GM18907 (cell line): ENCODE results near the gene ZNF74.
A peak's percentile ranks its signal among the peaks of the same experiment; 100 is the strongest.
"Not testable (repeated sequence)": the region's sequence is repeated elsewhere in the genome, so short reads cannot be mapped to it uniquely, and the experiment has no call there.

Source experiments
- ATAC-seq: cut with Tn5 transposase; IDR thresholded peaks from one replicate; pipeline ENCODE4 v1.9.1; 2021; ENCODE audit warnings: mild to moderate bottlenecking, moderate library complexity; ENCODE audit not compliant: unreplicated experiment

The ZNF74 gene

DNA sequence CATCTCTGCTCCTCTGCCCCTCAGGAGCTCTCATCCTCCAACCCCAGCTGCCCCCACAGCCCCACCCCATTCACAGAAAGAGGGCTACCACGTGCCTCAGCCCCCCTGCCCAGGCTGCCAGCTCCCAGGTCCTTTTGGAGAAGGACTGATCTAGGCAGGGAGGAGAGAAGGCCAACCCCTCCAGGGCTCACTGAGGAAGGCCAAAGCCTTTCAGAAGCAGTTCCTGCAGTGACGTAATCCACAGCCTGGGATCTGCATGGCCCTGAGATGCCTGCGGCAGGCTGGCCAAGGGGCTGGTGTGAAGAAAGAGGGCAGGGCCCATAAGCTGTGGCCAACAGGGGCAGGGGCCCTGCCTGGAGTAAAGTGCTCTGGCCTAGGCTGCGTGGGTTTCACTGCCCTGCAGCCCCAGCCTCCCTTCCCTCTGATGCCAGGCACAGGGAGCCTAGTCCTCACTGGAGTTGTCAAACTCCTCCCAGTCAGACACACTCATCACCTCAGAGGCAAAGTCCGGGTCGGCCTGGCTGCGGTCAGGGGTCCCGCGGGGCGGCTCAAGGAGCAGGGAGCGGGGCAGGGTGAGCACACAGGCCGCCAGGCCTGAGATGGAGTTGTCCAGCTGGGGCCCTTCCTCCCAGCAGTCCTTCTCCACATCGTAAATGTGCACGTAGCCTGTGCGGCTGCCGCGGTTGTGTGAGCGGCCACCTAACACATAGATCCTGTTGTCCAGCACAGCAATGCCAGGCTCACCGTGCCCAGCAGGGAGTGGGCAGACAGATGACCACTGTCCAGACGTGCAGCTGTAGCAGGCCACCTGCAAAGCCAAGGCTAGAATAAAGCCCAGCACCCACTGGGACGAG lies 47.9 kb downstream of the ZNF74 start:
- ATAC-seq: no peak

DNA sequence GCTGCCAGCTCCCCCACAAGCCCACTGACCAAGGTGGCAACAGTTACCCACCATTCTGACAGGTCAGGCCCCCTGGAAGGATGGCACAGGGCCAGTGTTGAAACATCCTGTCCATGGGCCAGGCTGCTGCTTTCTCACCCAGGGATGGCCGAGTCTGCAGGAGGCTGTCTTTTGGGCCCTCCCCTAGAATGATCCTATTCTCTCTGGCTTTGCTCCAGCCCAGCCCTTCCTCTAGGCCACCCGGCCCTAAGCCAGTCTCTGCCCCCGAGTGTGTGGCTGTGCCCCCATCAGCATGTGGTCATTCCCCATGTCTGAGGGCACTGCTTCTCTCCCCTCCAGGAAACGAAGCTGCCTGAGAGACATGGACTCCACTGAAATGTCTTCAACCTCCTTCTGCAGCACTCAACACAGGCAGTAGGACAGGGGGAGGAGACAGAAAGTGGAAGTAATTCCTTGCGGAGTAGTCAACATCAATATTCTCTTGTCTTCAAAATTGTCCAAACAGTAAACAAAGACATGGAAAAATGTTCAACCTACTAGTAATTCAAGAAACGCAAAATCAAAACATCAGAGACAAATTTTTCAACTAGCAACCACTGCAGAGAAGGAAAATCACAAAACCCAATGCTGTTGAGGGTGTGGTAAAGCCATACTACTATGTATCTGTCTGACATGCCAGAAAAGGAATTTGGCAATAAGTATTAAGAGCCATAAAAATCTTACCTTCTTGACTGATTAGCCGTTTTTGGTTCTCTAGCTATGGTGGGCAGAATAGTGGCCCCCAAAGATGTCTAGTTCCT lies 48.7 kb downstream of the ZNF74 start:
- no peak for ATAC-seq

DNA sequence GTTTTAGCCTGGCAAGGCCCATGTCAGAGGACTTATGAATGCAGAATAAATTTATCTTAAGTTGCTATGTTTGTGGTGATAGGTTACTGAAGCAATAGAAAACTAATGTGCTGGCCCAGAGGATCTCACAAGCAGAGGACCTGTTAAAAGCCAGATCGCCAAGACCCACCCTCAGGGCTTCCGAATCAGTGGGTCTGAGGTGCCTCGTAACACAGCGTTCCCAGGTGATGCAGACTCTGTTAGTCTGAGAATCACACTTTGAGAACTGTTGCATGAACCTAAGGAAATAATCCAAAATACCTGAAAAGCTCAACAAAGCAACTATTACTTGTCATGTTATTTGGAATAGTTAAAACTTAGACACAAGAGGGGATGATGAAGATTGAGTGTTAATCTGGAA lies 50.4 kb downstream of the ZNF74 start:
- ATAC-seq: no peak

DNA sequence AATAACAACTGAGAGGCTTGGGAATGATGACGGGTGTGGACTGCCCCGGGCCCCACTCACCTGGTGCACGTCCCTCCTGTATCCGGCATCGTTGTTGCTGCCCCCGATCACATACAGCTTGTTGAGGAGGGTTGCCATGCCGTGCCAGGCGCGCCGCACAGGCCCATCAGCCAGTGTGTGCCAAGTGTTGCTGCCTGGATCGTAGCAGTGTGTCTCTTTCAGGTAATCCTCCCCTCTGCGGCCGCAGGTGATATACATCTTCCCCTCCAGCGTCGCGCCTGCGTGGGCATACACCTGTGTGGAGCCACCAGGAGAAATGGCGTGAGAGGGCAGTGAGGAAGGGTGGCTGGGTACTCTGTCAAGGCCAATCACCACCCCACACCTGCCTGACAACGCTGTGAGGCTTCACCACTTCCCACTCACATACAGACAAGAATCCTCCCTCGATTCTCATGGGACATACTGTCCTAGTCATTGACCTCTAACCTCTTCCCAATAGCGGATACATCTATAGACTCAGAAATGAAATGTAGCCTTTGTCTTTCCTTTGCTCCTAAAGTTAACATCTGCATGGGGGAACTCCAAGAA lies 52.5 kb downstream of the ZNF74 start:
- ATAC-seq: no peak

DNA sequence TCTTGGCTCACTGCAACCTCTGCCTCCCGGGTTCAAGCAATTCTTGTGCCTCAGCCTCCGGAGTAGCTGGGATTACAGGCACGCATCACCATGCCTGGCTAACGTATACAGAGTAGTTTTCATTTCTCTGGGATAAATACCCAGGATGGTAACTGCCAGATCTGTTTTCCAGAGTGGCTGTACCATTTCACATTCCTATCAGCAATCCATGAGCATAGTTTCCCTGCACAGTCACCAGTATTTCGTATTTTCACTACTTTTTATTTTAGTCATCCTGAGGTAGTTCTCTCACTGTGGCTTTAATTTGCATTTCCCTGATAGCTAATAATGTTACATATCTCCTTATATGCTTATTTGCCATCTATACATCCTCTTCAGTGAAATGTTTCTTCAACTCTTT lies 54.7 kb downstream of the ZNF74 start:
- no peak for ATAC-seq

DNA sequence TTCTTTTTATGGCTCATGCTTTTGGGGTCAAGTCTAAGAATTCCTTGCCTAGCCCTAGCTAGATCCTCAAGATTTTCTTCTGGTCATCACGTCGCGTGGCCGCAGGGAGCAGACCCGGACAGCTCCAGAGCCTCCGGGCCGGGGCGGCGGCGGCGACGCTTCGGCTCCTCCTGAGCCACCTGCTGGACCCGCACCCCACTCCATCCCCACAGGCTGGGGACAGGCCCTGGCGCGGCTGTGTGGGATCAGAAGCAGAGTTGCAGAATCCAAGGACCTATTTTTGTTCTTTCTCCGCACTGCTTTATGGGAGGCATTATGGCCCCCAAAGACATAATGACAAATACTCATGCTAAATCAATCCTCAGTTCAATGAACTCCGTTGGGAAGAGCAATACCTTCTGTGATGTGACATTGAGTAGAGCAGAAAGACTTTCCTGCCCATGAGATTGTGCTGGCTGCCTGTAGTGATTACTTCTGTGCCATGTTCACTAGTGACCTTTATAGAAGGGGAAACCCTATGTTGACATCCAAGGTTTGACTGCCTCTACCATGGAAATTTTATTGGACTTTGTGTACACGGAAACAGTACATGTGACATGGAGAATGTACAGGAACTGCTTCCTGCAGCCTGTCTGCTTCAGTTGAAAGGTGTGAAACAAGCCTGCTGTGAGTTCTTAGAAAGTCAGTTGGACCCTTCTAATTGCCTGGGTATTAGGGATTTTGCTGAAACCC lies 56.0 kb downstream of the ZNF74 start:
- no peak for ATAC-seq

DNA sequence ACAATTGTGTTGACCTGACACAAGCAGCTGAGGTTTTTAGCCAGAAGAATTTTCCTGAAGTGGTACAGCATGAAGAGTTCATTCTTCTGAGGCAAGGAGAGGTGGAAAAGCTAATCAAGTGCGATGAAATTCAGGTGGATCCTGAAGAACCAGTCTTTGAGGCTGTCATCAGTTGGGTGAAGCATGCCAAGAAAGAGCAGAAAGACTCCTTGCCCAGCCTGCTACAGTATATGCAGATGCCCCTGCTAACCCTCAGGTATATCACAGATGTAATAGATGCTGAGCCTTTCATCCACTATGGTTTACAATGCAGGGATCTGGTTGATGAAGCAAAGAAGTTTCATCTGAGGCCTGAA lies 56.6 kb downstream of the ZNF74 start:
- no peak for ATAC-seq

DNA sequence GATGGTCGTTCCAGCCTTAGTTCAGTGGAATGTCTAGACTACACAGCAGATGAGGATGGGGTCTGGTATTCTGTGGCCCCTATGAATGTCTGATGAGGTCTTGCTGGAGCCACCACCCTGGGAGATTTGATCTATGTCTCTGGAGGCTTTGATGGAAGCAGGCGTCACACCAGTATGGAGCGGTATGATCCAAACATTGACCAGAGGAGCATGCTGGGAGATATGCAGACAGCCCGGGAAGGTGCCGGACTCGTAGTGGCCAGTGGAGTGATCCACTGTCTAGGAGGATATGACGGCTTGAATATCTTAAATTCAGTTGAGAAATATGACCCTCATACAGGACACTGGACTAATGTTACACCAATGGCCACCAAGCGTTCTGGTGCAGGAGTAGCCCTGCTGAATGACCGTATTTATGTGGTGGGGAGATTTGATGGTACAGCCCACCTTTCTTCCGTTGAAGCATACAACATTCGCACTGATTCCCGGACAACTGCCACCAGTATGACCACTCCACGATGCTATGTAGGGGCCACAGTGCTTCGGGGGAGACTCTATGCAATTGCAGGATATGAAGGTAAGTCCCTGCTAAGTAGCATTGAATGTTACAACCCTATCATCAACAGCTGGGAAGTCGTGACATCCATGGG lies 57.3 kb downstream of the ZNF74 start:
- ATAC-seq: not testable (repeated sequence)

DNA sequence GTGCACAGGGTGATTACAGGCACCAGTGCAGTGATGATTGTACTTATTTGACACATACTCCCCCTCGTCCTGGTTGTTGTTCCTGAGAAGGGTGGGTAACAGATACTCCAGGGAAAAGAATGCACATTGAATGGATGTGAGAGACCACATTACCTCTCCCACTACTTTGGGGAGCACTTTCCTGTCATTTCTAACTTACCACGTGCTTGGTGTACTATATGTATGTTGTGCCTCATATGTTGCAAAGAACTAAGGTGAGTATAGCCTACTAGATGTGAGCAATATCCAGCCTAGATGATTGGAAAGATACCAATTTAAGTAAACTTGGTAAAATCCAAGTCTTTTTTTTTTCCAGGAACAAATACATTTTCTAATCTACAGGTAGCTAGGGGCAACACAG lies 58.0 kb downstream of the ZNF74 start:
- ATAC-seq: no peak

DNA sequence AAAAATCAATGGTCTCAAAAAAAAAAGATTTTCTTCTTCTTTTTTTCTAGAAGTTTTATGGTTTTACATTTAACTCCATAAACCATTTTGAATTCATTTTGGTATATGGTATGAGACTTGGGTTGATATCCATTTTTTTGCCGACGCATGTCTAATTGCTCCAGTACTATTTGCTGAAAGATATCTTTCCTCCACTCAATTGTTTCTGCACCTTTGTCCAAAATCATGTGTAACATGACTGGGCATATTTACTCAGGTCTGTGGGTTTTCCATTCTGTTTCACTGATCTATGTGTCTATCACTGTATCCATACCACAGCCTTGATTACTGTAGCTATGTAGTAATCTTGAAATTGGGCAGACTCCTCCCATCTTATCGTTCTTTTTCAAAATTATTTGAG lies 59.3 kb downstream of the ZNF74 start:
- no peak for ATAC-seq

DNA sequence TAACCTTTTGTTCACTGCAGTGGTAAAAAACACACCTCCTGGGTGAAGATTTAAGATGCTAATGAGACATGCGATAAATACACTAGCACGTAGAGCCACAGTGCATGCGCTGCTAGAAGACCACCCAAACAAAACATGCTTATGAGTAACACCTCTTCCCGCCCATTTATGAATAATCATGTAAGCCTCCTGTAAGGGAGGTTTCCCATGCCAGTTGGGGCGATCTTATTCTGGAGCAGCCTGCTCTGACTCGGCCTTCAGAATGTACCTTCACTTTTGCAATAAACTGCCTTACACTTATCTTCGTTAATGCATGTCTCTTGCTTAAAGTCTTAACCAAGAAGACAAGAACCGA lies 61.7 kb downstream of the ZNF74 start:
- ATAC-seq: no peak

DNA sequence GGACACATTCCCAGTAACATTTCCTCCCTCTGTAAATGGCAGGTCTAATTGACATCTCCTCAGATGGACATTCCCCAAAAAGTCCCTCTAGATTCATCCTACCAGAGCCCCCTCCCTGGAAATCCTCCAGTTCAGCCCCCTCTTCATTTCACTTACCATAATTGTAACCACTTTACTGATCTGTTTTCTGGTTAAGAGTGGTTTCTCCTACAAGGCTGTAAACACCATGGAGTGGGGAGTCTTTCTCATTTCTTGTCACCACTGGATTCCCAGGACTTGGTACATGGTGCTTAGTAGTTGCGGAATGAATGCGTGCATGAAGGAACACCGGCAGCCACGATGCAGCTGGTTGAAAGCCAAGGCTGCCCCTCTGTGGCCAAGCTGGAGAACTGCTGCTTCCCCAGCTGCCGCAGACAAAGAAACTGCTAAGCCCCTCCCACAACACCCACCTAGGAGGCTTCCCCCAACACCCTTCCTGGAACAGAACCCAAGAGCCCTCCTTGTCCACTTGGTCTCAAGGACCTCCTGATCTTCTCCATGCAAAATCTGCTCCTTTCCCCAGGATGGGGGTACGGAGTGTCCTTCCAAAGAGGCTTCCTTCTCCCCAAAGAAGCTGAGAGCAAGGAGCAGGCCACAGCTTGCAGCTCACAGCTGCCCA lies 62.2 kb downstream of the ZNF74 start:
- ATAC-seq: peak; percentile 62

DNA sequence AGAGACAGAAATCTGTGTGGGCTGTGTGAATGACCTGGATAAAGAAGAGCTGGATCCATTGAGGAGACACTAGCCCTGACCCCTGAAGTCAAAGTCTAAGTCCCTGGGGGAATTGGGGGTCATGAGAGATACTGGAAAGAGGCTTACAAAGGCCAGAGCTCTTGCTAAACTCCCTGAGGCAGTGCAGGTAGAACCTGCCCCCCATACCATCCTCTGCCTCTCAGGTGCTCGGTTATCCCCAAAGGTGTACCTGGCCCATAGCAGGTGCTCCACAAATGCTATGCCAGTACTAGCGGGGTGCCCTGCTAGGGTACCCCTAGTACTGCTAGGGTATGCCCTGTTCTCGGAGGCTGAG lies 62.7 kb downstream of the ZNF74 start:
- ATAC-seq: no peak

DNA sequence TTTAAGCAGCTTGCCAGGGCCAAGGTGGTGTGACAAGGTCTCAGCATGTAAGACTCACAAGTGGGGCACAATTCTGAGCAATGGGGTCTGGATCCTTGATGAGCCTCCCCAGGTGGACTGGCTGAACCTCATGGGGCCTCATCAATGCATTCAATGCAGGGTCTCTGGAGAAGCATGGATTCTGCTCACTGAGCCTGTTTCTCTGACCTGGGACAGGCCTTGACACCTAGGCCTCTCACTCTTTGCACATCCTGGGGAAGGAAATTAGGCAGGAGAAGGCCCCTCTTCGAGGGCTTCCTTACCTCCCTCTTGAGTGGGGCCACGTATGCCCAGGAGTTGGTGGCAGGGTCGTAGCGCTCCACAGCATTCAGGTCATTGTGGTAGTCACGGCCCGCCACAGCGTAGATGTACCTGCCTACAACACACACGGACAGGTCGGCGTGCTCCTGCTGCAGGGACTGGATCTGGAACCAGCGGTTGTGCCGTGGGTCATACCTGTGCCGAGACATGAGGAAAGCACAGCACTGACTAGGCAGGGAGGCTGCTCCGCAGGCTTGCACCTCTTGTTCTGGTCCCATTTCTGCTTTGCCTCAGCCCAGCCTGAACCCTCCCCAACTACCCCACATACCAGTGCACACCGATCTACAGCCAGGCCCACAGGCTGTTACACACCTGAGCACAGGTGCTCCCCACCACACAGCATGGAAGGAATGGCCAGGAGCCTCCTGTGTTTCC lies 63.7 kb downstream of the ZNF74 start:
- no peak for ATAC-seq
